Heart right ventricle (tissue), 16 donors: ENCODE measurements around the gene RAPGEFL1. TPM values are rescaled to one million over a fixed set of nuclear protein-coding genes. Genes with fewer than 3 reads are reported as not detected.

Experiments used
- ATAC-seq, 8 donors: fragments of 200-7000 bp; cut with Tn5 transposase; one replicate each; pipeline ENCODE4 v1.9.1; 2020; ENCODE audit warnings: mild to moderate bottlenecking in 8 of 8, moderate library complexity in 8 of 8, moderate number of reproducible peaks in 1 of 8
- DNase-seq, 2 donors: peaks; one replicate each; pipeline ENCODE4 v3.0.0-alpha.2; 2020
- H3K27ac ChIP-seq, 10 donors: fragments of 200-600 bp; sonication (generic) in 2 of 10; one replicate each; pipeline versions ENCODE4 v1.5.0 to v1.8.0; 2020 to 2022; ENCODE audit warnings: mild to moderate bottlenecking in 3 of 10
- H3K27me3 ChIP-seq, 7 donors: fragments of 200-600 bp; one replicate each; pipeline ENCODE4 v1.8.0; 2021 to 2022; ENCODE audit warnings: mild to moderate bottlenecking in 2 of 7
- H3K36me3 ChIP-seq, 9 donors: fragments of 200-600 bp; sonication (generic) in 1 of 9; one replicate each; pipeline versions ENCODE4 v1.5.0 to v1.8.0; 2020 to 2022; ENCODE audit warnings: mild to moderate bottlenecking in 2 of 9
- H3K4me1 ChIP-seq, 9 donors: fragments of 200-600 bp; sonication (generic) in 1 of 9; one replicate each; pipeline versions ENCODE4 v1.5.0 to v1.8.0; 2020 to 2022; ENCODE audit warnings: mild to moderate bottlenecking in 4 of 9
- H3K4me3 ChIP-seq, 10 donors: fragments of 200-600 bp; sonication (generic) in 2 of 10; one replicate each; pipeline versions ENCODE4 v1.5.0 to v1.8.0; 2020 to 2022; ENCODE audit warnings: mild to moderate bottlenecking in 7 of 10, moderate library complexity in 2 of 10
- H3K9me3 ChIP-seq, 11 donors: fragments of 200-600 bp in 10 of 11; sonication (generic) in 2 of 11; one replicate each; pipeline versions ENCODE4 v1.5.0 to v1.8.0; 2013 to 2022; ENCODE audit warnings: mild to moderate bottlenecking in 2 of 11, control low read depth in 1 of 11, moderate library complexity in 1 of 11
- WGBS, 2 donors: extraction: QIAGEN DNeasy Blood & Tissue Kit; methylation state at CpG; one replicate each; pipeline ENCODE4 v1.1.7; 2013; ENCODE audit warnings: inconsistent platforms in 1 of 2; 5-methylcytosine and 5-hydroxymethylcytosine counted together
- intact Hi-C, 10 donors: fragments of 100-400 bp; cut with DNase I; formaldehyde crosslinking; loops; one replicate each; pipeline versions ENCODE4 v1.11.1 to v1.14.2; 2022
- polyA plus RNA-seq, 2 donors: library from polyadenylated mRNA; stranded (reverse); fragments of 200-250 nt; gene quantifications; one replicate each; pipeline ENCODE4 v1.2.3, GENCODE V29; 2013
- total RNA-seq, 10 donors: library from RNA; stranded (reverse); fragmentation: NEBNext Ultra II Directional in 3 of 10; extraction: Animal tissue kit (Norgen Biotek cat#: 25700) in 3 of 10; gene quantifications; one replicate each; pipeline versions ENCODE4 v1.2.1 to v1.2.4, GENCODE V29; 2021 to 2023
- TF ChIP-seq, protein P1 (sequence below), 9 donors: fragments of 200-600 bp; sonication (generic) in 2 of 9; IDR thresholded peaks; one replicate each; pipeline versions ENCODE4 v1.5.0 to v1.8.0; 2021 to 2022; ENCODE audit warnings: antibody characterized with exemption in 9 of 9, mild to moderate bottlenecking in 5 of 9, moderate library complexity in 1 of 9
- donor health status: Arrhythmogenic right ventricular cardiomyopathy.
- donor health status: ischemic (EF 13 %, LVEDD 7.1; RV severe dilation, severe dysfunction).
- donor health status: healthy with polysubstance abuse.
- donor health status: DM: no; HTN: yes; CAD: no.
- donor health status: DM: no; HTN: no; CAD: no.
- donor health status: ischemic (EF 25% LVEDD 6.9; RV normal size, moderate dysfunction).
- donor health status: ischemic (EF 25% LVEDD 5.7; RV mildly dilated, moderate dysfunction).
- donor health status: healthy.
- donor health status: DM: yes; HTN: yes; CAD: no.
- donor health status: Ischemic cardiomyopathy.
- donor health status: ischemic (EF 35%, LVEDD 5.7; RV mildly dilated, moderate dysfunction).
- donor health status: nonischemic (EF 11% LVEDD 7.7; RV severe dilation, severe dysfunction).
- donor health status: DM: yes; HTN: yes; CAD: no.
- donor health status: PGD.
- donor health status: ischemic (EF 29% LVEDD 5.4; RV normal size, mild dysfunction).
- donor health status: nonischemic (EF 23%, LVEDD 6.1; RV moderate dilation, normal function).

RAPGEFL1 gene
- total and polyA plus RNA-seq, 12 donors, result 2.2 to 21.9 (median 3.2) TPM

DNA sequence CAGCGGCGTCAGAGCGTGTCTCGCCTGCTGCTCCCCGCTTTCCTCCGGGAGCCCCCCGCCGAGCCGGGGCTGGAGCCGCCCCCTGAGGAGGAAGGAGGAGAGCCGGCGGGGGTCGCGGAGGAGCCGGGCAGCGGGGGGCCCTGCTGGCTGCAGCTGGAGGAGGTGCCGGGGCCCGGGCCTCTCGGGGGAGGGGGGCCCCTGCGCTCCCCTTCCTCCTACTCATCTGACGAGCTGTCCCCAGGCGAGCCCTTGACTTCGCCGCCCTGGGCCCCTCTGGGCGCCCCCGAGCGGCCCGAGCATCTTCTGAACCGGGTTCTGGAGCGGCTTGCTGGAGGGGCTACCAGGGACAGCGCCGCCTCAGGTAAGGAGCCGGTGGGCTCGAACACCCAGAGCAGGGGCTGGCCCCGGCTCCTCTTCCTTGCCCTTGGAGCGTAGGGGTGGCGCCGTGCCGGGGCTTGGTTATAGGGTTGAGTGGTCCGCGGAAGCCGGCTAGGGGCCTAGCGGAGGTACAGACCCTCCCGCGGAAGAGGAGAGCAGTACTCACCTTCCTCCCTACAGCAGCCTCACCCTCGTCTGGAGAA lies 841 bp downstream of the RAPGEFL1 start:
- H3K27ac ChIP-seq, result no peak overlapping the region
- DNase-seq, result no peak
- intact Hi-C loops, result loop anchor here in 1 of 10 donors (10.0 kb wide), 1 partner anchor 143 kb away; no protein-coding TSS in a partner anchor

DNA sequence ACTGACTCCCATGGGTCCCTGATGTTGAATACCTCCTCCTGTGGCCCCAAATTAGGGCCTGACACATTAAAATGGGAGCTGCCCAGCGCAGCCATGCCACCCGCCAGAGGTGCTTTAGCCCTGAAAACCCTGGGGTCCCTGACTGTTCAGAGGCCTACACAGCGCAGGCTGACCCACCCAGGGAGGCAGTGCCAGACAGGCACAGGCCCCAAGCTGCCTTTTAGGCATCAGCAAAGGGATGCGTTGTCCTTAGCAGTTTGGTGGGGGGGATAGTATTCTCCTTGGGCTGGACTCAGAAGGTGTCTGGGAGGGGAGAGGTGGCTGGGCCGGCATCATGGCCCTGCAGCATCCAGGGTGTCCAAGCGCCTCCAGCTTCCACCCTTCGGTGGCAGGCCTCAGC lies 1.4 kb downstream of the RAPGEFL1 start:
- H3K4me1 ChIP-seq, result peaks cover 6 to 40% (median 11%) of the 10 kb centered on the region in 9 donors
- no peaks in the 10 kb centered on the region for H3K9me3 ChIP-seq
- H3K36me3 ChIP-seq, result peaks cover 0 to 43% (median 12%) of the 10 kb centered on the region in 9 donors
- no peak overlapping the region for H3K27ac ChIP-seq
- H3K27me3 ChIP-seq, result peaks cover 0 to 14% (median 0%) of the 10 kb centered on the region in 7 donors
- ATAC-seq, result peak in 1 of 8 donors; percentile 7
- WGBS, 2 donors, result 97 to 98% methylated on average over 7 of the region's 7 CpGs
- TF ChIP-seq, protein P1, sequence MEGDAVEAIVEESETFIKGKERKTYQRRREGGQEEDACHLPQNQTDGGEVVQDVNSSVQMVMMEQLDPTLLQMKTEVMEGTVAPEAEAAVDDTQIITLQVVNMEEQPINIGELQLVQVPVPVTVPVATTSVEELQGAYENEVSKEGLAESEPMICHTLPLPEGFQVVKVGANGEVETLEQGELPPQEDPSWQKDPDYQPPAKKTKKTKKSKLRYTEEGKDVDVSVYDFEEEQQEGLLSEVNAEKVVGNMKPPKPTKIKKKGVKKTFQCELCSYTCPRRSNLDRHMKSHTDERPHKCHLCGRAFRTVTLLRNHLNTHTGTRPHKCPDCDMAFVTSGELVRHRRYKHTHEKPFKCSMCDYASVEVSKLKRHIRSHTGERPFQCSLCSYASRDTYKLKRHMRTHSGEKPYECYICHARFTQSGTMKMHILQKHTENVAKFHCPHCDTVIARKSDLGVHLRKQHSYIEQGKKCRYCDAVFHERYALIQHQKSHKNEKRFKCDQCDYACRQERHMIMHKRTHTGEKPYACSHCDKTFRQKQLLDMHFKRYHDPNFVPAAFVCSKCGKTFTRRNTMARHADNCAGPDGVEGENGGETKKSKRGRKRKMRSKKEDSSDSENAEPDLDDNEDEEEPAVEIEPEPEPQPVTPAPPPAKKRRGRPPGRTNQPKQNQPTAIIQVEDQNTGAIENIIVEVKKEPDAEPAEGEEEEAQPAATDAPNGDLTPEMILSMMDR (IDR thresholded peaks at IDR 0.05), result no peak
- no peak for DNase-seq
- intact Hi-C loops, result loop anchor here in 1 of 10 donors (10.0 kb wide), 1 partner anchor 144 kb away; no protein-coding TSS in a partner anchor
- H3K4me3 ChIP-seq, result no peak overlapping the region

More for the DNA sequence above, 841 bp downstream of the RAPGEFL1 start:
- Histone ChIP-seq H3K27me3 (peaks cover 0 to 14% (median 0%) of the 10 kb centered on the region in 7 donors), H3K4me3 (peak overlapping the region in 8 of 10 donors; percentile 37 to 62 (median 56)), H3K9me3 (no peaks in the 10 kb centered on the region), H3K36me3 (peaks cover 0 to 49% (median 17%) of the 10 kb centered on the region in 9 donors), H3K4me1 (peaks cover 6 to 38% (median 11%) of the 10 kb centered on the region in 9 donors)
- TF ChIP-seq, protein P1 (IDR thresholded peaks at IDR 0.05), result no peak
- peak in 1 of 8 donors; percentile 40 for ATAC-seq
- 67 to 76% methylated on average over 30 to 43 of the region's 46 CpGs for WGBS, 2 donors

DNA sequence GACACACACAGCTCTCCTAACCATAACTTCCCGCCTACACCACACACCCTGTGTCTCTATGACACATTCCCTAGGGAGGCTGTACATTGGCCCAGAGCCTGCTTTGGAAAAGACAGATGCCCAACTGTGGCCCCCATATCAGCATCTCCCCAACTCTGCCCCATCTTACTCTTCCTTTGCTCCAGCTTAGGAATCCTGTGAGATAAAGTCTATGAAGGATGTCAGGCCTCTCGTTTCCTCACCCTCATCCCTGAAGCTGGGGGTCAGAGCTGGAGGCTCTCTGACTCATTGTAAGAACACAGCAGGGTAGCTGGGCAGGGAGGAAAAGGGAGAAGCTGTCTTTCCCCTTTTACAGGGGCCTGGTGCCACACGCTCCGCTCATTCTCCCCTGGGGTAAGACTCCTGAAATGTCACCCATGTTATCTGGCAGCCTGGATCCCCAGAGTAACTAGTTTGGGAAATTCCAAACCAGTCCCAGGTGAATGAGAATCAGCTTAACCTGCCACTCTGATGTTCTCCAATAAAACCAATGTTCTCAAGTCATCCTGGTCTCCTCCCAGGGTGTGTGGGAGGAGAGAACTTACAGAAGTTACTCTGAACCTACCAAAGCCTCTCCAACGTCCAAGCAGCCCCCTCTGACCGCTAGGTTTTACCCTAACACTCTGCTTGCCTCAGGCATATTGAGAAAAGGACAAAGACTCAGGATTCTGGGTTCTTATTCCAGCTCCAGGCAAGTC lies 2.8 kb downstream of the RAPGEFL1 start:
- H3K27me3 ChIP-seq, result peaks cover 0 to 14% (median 0%) of the 10 kb centered on the region in 7 donors
- DNase-seq (no peak), ATAC-seq (no peak)
- H3K36me3 ChIP-seq, result peaks cover 0 to 35% (median 5%) of the 10 kb centered on the region in 9 donors
- H3K4me1 ChIP-seq, result peaks cover 6 to 40% (median 11%) of the 10 kb centered on the region in 9 donors
- intact Hi-C loops, result loop anchor here in 1 of 10 donors (10.0 kb wide), 1 partner anchor 145 kb away; no protein-coding TSS in a partner anchor
- peak overlapping the region in 1 of 10 donors; percentile 26 for H3K27ac ChIP-seq
- no peak overlapping the region for H3K4me3 ChIP-seq
- TF ChIP-seq, protein P1 (IDR thresholded peaks at IDR 0.05), result no peak
- WGBS, 2 donors, result 79 to 80% methylated on average over 6 of the region's 6 CpGs
- H3K9me3 ChIP-seq, result no peaks in the 10 kb centered on the region

DNA sequence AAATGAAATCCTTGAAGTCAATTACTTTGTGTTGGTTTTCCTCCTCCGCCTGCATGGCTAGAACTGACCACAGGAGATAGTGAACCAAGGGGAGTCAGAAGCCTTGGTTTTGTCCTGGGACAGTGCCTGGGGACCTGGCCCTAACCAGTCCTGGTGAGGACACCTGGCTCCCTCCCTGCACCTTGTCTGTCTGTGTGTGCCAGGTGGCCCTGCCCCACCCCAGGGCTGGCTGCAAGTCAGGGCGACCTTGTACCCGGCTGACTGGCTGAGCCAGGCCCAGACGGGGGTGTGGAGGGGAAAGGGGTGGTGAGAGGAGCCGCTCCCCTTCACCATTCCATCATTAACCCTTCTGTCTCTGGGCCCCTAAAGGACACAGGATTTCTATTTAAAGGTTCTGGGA lies 3.4 kb downstream of the RAPGEFL1 start:
- H3K4me3 ChIP-seq, result no peak overlapping the region
- no peaks in the 10 kb centered on the region for H3K9me3 ChIP-seq
- TF ChIP-seq, protein P1 (IDR thresholded peaks at IDR 0.05), result no peak
- peaks cover 0 to 29% (median 5%) of the 10 kb centered on the region in 9 donors for H3K36me3 ChIP-seq
- ATAC-seq (no peak), DNase-seq (no peak)
- peaks cover 0 to 14% (median 0%) of the 10 kb centered on the region in 7 donors for H3K27me3 ChIP-seq
- peak overlapping the region in 3 of 10 donors; percentile 1 to 26 (median 12) for H3K27ac ChIP-seq
- peaks cover 6 to 40% (median 11%) of the 10 kb centered on the region in 9 donors for H3K4me1 ChIP-seq
- 50 to 59% methylated on average over 5 of the region's 5 CpGs for WGBS, 2 donors
- intact Hi-C loops, result no loop called here
